Measurements from ENCODE around the gene ZNF524.

Gene ZNF524, protein sequence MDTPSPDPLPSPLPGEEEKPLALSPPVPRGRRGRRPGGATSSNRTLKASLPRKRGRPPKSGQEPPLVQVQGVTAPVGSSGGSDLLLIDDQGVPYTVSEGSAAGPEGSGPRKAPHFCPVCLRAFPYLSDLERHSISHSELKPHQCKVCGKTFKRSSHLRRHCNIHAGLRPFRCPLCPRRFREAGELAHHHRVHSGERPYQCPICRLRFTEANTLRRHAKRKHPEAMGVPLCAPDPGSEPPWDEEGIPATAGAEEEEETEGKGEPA

GRCh38 chr19:55599842-55600661 lies at the start of gene ZNF524:
Gene ZNF524 (plus strand): TSS chr19:55600288. CDS start chr19:55602113, 1,825 bp downstream.
- no peak for TF ChIP-seq Cebpa-rat (IDR thresholded peaks at IDR 0.05)
- peak within 1 kb of the TSS; percentile 72 for H3K4me3 ChIP-seq
- peak within 1 kb of the TSS; percentile 97 for H3K27ac ChIP-seq
- H3K4me2 ChIP-seq: peak within 1 kb of the TSS; percentile 90
- H4K20me1 ChIP-seq: no peaks in the 10 kb centered on the region
- H3K4me1 ChIP-seq: peaks cover 32% of the 10 kb centered on the region
- H3K9ac ChIP-seq: peak within 1 kb of the TSS; percentile 94
- H3K36me3 ChIP-seq: peaks cover 47% of the 10 kb centered on the region
- peaks cover 13% of the 10 kb centered on the region; the same call in 1 of the 2 replicates for H3K9me3 ChIP-seq
- H3K27me3 ChIP-seq: no peaks in the 10 kb centered on the region

DNA sequence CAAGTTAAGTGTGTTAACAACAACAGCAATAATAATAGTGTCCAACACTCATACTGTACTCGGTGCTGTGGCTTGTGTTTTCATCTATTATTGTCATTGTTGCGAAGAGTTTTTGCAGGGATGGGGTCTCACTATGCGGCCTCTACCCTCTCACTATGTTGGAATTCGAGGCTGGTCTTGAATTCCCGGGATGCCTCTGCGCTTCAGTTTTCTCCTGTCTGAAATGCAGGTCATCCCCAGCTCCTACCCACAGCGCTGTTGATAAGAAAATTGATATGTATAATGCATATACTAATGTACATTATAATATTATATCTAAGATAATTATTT lies 49.8 kb upstream of the ZNF524 start:
- no peaks in the 10 kb centered on the region for H3K36me3 ChIP-seq
- no peaks in the 10 kb centered on the region for H4K20me1 ChIP-seq
- H3K9me3 ChIP-seq: no peaks in the 10 kb centered on the region
- peak overlapping the region; percentile 72 for H3K9ac ChIP-seq
- H3K27ac ChIP-seq: peak overlapping the region; percentile 95
- peaks cover 84% of the 10 kb centered on the region for H3K4me1 ChIP-seq
- peak overlapping the region; percentile 85 for H3K4me2 ChIP-seq
- no peaks in the 10 kb centered on the region for H3K27me3 ChIP-seq
- H3K4me3 ChIP-seq: peak overlapping the region; percentile 59
- no peak for TF ChIP-seq Cebpa-rat (IDR thresholded peaks at IDR 0.05)

DNA sequence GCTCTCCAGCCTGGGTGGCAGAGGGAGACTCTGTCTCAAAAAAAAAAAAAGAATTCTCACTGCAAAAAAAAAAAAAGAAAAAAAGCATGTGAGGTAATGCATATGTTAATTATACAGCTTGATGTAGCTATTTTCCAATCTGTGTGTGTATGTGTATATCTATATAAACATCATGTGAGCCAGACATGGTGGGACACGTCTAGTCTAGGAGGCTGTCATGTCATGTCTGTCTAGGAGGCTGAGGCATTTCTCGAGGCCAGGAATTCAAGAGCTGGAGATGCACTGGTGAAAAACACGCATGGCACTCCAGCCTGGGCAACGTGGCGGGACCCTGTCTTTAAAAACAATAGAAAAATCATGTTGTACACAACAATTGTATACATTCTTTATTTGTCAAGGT lies 47.9 kb upstream of the ZNF524 start:
- H3K9ac ChIP-seq: no peak overlapping the region
- no peak overlapping the region for H3K27ac ChIP-seq
- H3K9me3 ChIP-seq: no peaks in the 10 kb centered on the region
- peaks cover 65% of the 10 kb centered on the region for H3K4me1 ChIP-seq
- no peaks in the 10 kb centered on the region for H4K20me1 ChIP-seq
- H3K36me3 ChIP-seq: no peaks in the 10 kb centered on the region
- H3K27me3 ChIP-seq: no peaks in the 10 kb centered on the region
- H3K4me3 ChIP-seq: no peak overlapping the region
- peak overlapping the region; percentile 45 for H3K4me2 ChIP-seq
- no peak for TF ChIP-seq Cebpa-rat (IDR thresholded peaks at IDR 0.05)

DNA sequence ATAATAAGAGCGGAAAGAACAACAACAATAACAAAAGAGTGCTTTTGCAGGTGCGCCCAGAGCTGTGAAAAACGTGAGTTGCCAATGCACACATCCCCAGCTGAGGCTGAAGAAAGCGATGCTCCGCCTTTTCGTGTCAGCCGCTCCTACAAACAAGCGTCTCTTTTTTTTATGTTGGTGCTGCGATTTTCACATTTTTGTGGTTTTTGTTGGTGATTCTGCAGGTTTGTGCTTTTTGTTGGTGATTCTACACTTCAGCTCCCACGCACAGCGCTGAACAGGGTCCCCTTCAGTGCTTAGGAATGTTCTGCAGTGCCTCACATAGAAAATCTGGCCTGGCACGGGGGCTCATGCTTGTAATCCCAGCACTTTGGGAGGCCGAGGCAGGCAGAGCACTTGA lies 47.5 kb upstream of the ZNF524 start:
- H4K20me1 ChIP-seq: no peaks in the 10 kb centered on the region
- H3K9me3 ChIP-seq: no peaks in the 10 kb centered on the region
- no peaks in the 10 kb centered on the region for H3K36me3 ChIP-seq
- no peak overlapping the region for H3K4me3 ChIP-seq
- TF ChIP-seq Cebpa-rat (IDR thresholded peaks at IDR 0.05): no peak
- H3K4me2 ChIP-seq: peak overlapping the region; percentile 45
- no peak overlapping the region for H3K9ac ChIP-seq
- H3K27me3 ChIP-seq: no peaks in the 10 kb centered on the region
- peak overlapping the region; percentile 20; the same call in 1 of the 2 replicates for H3K27ac ChIP-seq
- peaks cover 61% of the 10 kb centered on the region for H3K4me1 ChIP-seq

- no peaks in the 10 kb centered on the region for H4K20me1 ChIP-seq
- H3K27me3 ChIP-seq: no peaks in the 10 kb centered on the region
- H3K9me3 ChIP-seq: no peaks in the 10 kb centered on the region
- peaks cover 52% of the 10 kb centered on the region for H3K4me1 ChIP-seq
- peak overlapping the region; percentile 20; the same call in 1 of the 2 replicates for H3K27ac ChIP-seq
- H3K36me3 ChIP-seq: no peaks in the 10 kb centered on the region
- H3K9ac ChIP-seq: no peak overlapping the region
- no peak overlapping the region for H3K4me3 ChIP-seq
- TF ChIP-seq Cebpa-rat (IDR thresholded peaks at IDR 0.05): no peak
- peak overlapping the region; percentile 45 for H3K4me2 ChIP-seq
These were observed 46.6 kb upstream of the ZNF524 start for GRCh38 chr19:55553217-55554182.

- Histone ChIP-seq H3K27ac (no peak overlapping the region), H4K20me1 (no peaks in the 10 kb centered on the region), H3K9ac (no peak overlapping the region), H3K9me3 (no peaks in the 10 kb centered on the region), H3K4me2 (no peak overlapping the region), H3K27me3 (no peaks in the 10 kb centered on the region), H3K4me1 (peaks cover 44% of the 10 kb centered on the region), H3K36me3 (no peaks in the 10 kb centered on the region), H3K4me3 (no peak overlapping the region)
- no peak for TF ChIP-seq Cebpa-rat (IDR thresholded peaks at IDR 0.05)
These were observed 45.8 kb upstream of the ZNF524 start for GRCh38 chr19:55554302-55554701.

DNA sequence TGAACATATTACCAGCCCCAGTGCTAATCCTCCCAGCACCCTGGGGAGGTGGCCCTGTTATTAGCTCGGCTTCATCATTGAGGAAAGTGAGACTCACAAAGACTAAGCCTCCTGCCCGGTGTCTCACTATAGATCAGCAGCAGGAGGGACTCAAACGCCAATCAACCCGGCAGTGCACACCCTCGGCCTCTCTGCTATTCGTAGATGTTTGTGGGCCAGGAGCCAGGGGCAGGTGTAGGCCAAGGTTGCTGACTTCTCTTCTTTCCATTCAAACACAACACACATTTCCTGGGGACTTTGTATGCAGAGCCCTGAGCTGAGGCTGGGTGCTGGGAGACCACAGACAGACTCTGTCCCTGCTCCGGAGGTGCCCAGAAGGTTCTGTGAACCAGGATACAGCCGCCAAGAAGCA lies 45.3 kb upstream of the ZNF524 start:
- Histone ChIP-seq H3K36me3 (no peaks in the 10 kb centered on the region), H3K9ac (no peak overlapping the region), H3K27me3 (no peaks in the 10 kb centered on the region), H3K4me2 (no peak overlapping the region), H3K9me3 (no peaks in the 10 kb centered on the region), H3K4me1 (peaks cover 39% of the 10 kb centered on the region), H3K27ac (no peak overlapping the region), H3K4me3 (no peak overlapping the region), H4K20me1 (no peaks in the 10 kb centered on the region)
- TF ChIP-seq Cebpa-rat (IDR thresholded peaks at IDR 0.05): no peak

GRCh38 chr19:55559684-55560083 lies 40.4 kb upstream of the ZNF524 start:
- H3K9me3 ChIP-seq: peaks cover 6% of the 10 kb centered on the region
- no peak overlapping the region for H3K9ac ChIP-seq
- peaks cover 3% of the 10 kb centered on the region; the same call in 1 of the 2 replicates for H3K4me1 ChIP-seq
- no peaks in the 10 kb centered on the region for H4K20me1 ChIP-seq
- H3K4me3 ChIP-seq: no peak overlapping the region
- H3K27me3 ChIP-seq: no peaks in the 10 kb centered on the region
- no peak for TF ChIP-seq Cebpa-rat (IDR thresholded peaks at IDR 0.05)
- no peak overlapping the region for H3K27ac ChIP-seq
- H3K4me2 ChIP-seq: no peak overlapping the region
- no peaks in the 10 kb centered on the region for H3K36me3 ChIP-seq

- Histone ChIP-seq H3K4me3 (no peak overlapping the region), H3K36me3 (no peaks in the 10 kb centered on the region), H3K9ac (no peak overlapping the region), H3K9me3 (peaks cover 6% of the 10 kb centered on the region), H4K20me1 (no peaks in the 10 kb centered on the region), H3K27me3 (no peaks in the 10 kb centered on the region), H3K4me1 (peaks cover 9% of the 10 kb centered on the region; the same call in 1 of the 2 replicates), H3K27ac (no peak overlapping the region), H3K4me2 (no peak overlapping the region)
- no peak for TF ChIP-seq Cebpa-rat (IDR thresholded peaks at IDR 0.05)
These were observed 36.8 kb upstream of the ZNF524 start for GRCh38 chr19:55563261-55563690.
